Activated CD4-positive, alpha-beta T cell treated with anti-CD3 and anti-CD28 coated beads, Interleukin-2, amount 50 U/mL, for 4 hours (primary cell): Measurements from ENCODE around the gene EFL1.
A peak's percentile ranks its signal among the peaks of the same experiment; 100 is the strongest.

Source experiments
- DNase-seq, 2 experiments: peaks; one replicate each; pipeline ENCODE4 v3.0.0-alpha.2; 2020

The EFL1 gene

GRCh38 chr15:82117296-82117695 lies 145.2 kb downstream of the EFL1 start:
- DNase-seq = no peak

GRCh38 chr15:82114660-82115059 lies 147.9 kb downstream of the EFL1 start:
- no peak for DNase-seq

GRCh38 chr15:82113106-82113715 lies 149.3 kb downstream of the EFL1 start:
- DNase-seq = no peak

GRCh38 chr15:82111918-82112317 lies 150.6 kb downstream of the EFL1 start:
- no peak for DNase-seq

- DNase-seq = no peak
Observed at GRCh38 chr15:82110144-82110543, 152.4 kb downstream of the EFL1 start.

- peak; percentile 59 to 62 for DNase-seq
Observed at GRCh38 chr15:82108489-82109078, 153.9 kb downstream of the EFL1 start.

GRCh38 chr15:82106679-82107078 lies 155.9 kb downstream of the EFL1 start:
- DNase-seq = no peak

- no peak for DNase-seq
Observed at GRCh38 chr15:82105451-82106215, 156.9 kb downstream of the EFL1 start.

GRCh38 chr15:82103468-82103867 lies 159.1 kb downstream of the EFL1 start:
- no peak for DNase-seq

GRCh38 chr15:82100111-82100929 lies 162.2 kb downstream of the EFL1 start:
- DNase-seq = no peak

GRCh38 chr15:82098674-82099073 lies 163.9 kb downstream of the EFL1 start:
- DNase-seq = no peak

- DNase-seq = no peak
Observed at GRCh38 chr15:82095803-82096202, 166.7 kb downstream of the EFL1 start.

- DNase-seq = no peak
Observed at GRCh38 chr15:82093774-82094211, 168.7 kb downstream of the EFL1 start.

- DNase-seq = no peak
Observed at GRCh38 chr15:82093325-82093724, 169.2 kb downstream of the EFL1 start.

GRCh38 chr15:82091636-82092140 lies 170.8 kb downstream of the EFL1 start:
- DNase-seq = no peak

- no peak for DNase-seq
Observed at GRCh38 chr15:82086243-82086995, 176.1 kb downstream of the EFL1 start.

GRCh38 chr15:82081914-82082762 lies 180.4 kb downstream of the EFL1 start:
- DNase-seq = no peak

- no peak for DNase-seq
Observed at GRCh38 chr15:82080774-82081173, 181.8 kb downstream of the EFL1 start.
